HEK293T (cell line): ENCODE results near the gene DUOXA1.

Source experiments
- ARNT ChIP-seq: fragments of 450-650 bp; IDR thresholded peaks from 2 replicates; pipeline ENCODE4 v1.6.1; 2017; ENCODE audit warnings: mild to moderate bottlenecking
- BHLHE40 ChIP-seq: fragments of 450-650 bp; IDR thresholded peaks from 2 replicates; pipeline ENCODE4 v1.6.1; 2016; ENCODE audit warnings: mild to moderate bottlenecking, moderate library complexity, borderline replicate concordance
- CTBP1 ChIP-seq: fragments of 450-650 bp; IDR thresholded peaks from 2 replicates; pipeline ENCODE4 v1.6.1; 2016; ENCODE audit warnings: borderline replicate concordance
- FOXM1 ChIP-seq: fragments of 450-650 bp; IDR thresholded peaks from 2 replicates; pipeline ENCODE4 v1.6.1; 2017; ENCODE audit warnings: mild to moderate bottlenecking, borderline replicate concordance
- HDGF ChIP-seq: fragments of 450-650 bp; IDR thresholded peaks from 2 replicates; pipeline ENCODE4 v1.6.1; 2017; ENCODE audit warnings: antibody characterized with exemption, borderline replicate concordance
- NFRKB ChIP-seq: fragments of 450-650 bp; IDR thresholded peaks from 2 replicates; pipeline ENCODE4 v1.6.1; 2016; ENCODE audit warnings: mild to moderate bottlenecking, moderate library complexity
- PKNOX1 ChIP-seq: fragments of 450-650 bp; IDR thresholded peaks from 2 replicates; pipeline ENCODE4 v1.6.1; 2016
- TARDBP ChIP-seq: fragments of 450-650 bp; IDR thresholded peaks from 2 replicates; pipeline ENCODE4 v1.6.1; 2016
- ZNF384 ChIP-seq: fragments of 450-650 bp; IDR thresholded peaks from 2 replicates; pipeline ENCODE4 v1.6.1; 2016

- TF ChIP-seq PKNOX1 (peak; percentile 70; the same call in 1 of the 2 replicates), HDGF (no peak), ARNT (no peak), ZNF384 (no peak), NFRKB (no peak), BHLHE40 (no peak), FOXM1 (no peak), CTBP1 (no peak), TARDBP (no peak)
Measured at GRCh38 chr15:45118131-45118588, 11.5 kb downstream of the DUOXA1 start.
